Gastroesophageal sphincter (tissue), 3 donors: ENCODE data around the gene METRNL.
A peak's percentile ranks its signal among the peaks of the same experiment; 100 is the strongest.

Experiments
- EP300 ChIP-seq: sonication (generic); formaldehyde crosslinking; IDR thresholded peaks from one replicate; pipeline ENCODE4 v1.6.1; 2017; ENCODE audit warnings: antibody characterized with exemption, mild to moderate bottlenecking
- POLR2A ChIP-seq, 2 donors: fragments of 450-650 bp; IDR thresholded peaks; one replicate each; pipeline ENCODE4 v1.6.1; 2017; ENCODE audit warnings: antibody characterized with exemption in 2 of 2, mild to moderate bottlenecking in 2 of 2, moderate library complexity in 1 of 2
- TF ChIP-seq, protein P1 (sequence below), 4 experiments: fragments of 200-600 bp in 2 of 4; fragments of 450-650 bp in 2 of 4; sonication (generic) in 1 of 4; IDR thresholded peaks; one replicate each; pipeline ENCODE4 v1.5.1; 2017 to 2019; ENCODE audit warnings: antibody characterized with exemption in 4 of 4, mild to moderate bottlenecking in 2 of 4, moderate library complexity in 2 of 4

DNA sequence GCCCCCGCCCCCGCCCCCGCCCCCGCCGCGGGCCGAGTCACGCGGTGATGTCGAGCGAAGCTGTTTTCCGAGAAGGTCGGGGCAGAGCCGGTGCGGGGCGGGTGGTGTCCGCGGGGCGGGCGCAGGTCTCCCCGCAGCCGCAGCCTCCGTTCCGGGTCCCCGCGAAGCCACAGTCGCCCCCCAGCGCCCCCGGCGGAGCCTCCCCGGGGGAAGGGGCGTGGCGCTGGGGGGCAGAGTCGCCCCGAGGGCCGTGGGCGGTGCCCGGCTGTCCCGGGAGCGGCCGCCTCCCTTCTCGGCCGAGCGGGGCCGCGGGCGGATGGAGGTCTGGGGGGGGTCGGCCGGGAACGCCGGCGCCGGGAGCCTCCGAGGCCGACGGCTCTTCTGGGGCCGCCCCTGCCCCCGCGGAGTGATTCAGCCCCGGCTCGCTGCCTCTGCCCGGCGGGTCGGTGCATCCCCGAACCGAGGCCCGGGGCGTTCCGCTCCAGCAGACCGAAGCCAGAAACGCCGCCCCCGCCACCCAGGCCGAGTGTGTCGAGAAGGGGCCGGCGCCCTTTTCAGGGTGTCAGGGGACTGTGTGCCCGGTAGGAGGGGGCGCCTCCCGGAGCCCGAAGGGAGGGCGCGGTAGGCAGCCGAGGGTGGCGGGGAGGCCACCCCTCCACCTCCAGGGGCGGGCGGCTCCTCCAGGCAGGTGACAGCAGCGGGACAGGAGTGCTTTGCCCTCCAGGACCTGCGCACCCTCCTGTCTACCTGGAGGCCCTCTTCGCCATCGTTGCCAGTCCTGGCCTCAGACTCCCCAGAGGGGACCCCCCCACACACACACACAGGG, 1.7 kb downstream of the METRNL start:
- TF ChIP-seq, protein P1, sequence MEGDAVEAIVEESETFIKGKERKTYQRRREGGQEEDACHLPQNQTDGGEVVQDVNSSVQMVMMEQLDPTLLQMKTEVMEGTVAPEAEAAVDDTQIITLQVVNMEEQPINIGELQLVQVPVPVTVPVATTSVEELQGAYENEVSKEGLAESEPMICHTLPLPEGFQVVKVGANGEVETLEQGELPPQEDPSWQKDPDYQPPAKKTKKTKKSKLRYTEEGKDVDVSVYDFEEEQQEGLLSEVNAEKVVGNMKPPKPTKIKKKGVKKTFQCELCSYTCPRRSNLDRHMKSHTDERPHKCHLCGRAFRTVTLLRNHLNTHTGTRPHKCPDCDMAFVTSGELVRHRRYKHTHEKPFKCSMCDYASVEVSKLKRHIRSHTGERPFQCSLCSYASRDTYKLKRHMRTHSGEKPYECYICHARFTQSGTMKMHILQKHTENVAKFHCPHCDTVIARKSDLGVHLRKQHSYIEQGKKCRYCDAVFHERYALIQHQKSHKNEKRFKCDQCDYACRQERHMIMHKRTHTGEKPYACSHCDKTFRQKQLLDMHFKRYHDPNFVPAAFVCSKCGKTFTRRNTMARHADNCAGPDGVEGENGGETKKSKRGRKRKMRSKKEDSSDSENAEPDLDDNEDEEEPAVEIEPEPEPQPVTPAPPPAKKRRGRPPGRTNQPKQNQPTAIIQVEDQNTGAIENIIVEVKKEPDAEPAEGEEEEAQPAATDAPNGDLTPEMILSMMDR (IDR thresholded peaks at IDR 0.05): no peak
- TF ChIP-seq EP300 (no peak), POLR2A (IDR thresholded peaks at IDR 0.05) (peak in 1 of 2 donors; percentile 29)
